HCT116 (cell line): ENCODE measurements around the gene KMT2E. TPM values are rescaled to one million over a fixed set of nuclear protein-coding genes. Genes with fewer than 3 reads are reported as not detected.

ENCODE experiments used
- ATAC-seq: fragments of 200-7000 bp; cut with Tn5 transposase; 2 replicates; pipeline ENCODE4 v1.9.1; 2020; ENCODE audit warnings: mild to moderate bottlenecking, moderate library complexity
- BruUV-seq: library from RNA; stranded (reverse); fragments of 400-500 nt; replicated peaks from 2 replicates; lab custom pipeline; 2021; lab: Mats Ljungman, UMichigan
- CTCF ChIA-PET: fragments of 300-600 bp; sonication (Branson Sonifier 250); formaldehyde crosslinking; loops from one replicate; lab custom pipeline; 2021; ENCODE audit warnings: antibody characterized with exemption; lab: Charles Lee
- POLR2A ChIA-PET: fragments of 300-600, 350-600 bp; sonication (Branson Sonifier 250); formaldehyde crosslinking; loops from one replicate; lab custom pipeline; 2021; ENCODE audit warnings: antibody characterized with exemption; lab: Charles Lee
- RAD21 ChIA-PET, 2 experiments: fragments of 300-600 bp; sonication (Branson Sonifier 250); formaldehyde crosslinking; loops; one replicate each; lab custom pipeline; 2023; ENCODE audit warnings: low total read pairs in 2 of 2; ENCODE audit not compliant: uncharacterized antibody in 2 of 2, unreplicated experiment in 2 of 2, low non-redundant PET in 1 of 2; lab: Charles Lee
- DNase-seq: peaks from one replicate; pipeline ENCODE4 v3.0.0-alpha.2; 2010; ENCODE audit warnings: low read depth, low spot score
- H2AFZ ChIP-seq: fragments of 200-600 bp; shearing (Covaris generic), sonication (generic); 2 replicates; pipeline ENCODE4 v1.6.1; 2017; ENCODE audit warnings: low read depth, mixed run types, mixed read lengths, antibody characterized with exemption, low read length; ENCODE audit not compliant: poor library complexity, severe bottlenecking
- H3K27ac ChIP-seq: 2 replicates; pipeline ENCODE4 v1.5.1; 2012; ENCODE audit warnings: low read depth, low read length
- H3K27me3 ChIP-seq: fragments of 200-600 bp; sonication (generic); 2 replicates; pipeline ENCODE4 v1.6.1; 2016; ENCODE audit warnings: mixed run types, low read length, mixed read lengths; ENCODE audit not compliant: insufficient read depth
- H3K36me3 ChIP-seq, 2 experiments: fragments of 200-500 bp in 1 of 2; fragments of 200-600 bp in 1 of 2; sonication (Bioruptor generic) in 1 of 2; sonication (generic) in 1 of 2; 2 replicates each; pipeline versions ENCODE4 v1.5.1 to v1.6.1; 2014 to 2016; ENCODE audit warnings: low read length in 2 of 2, inconsistent platforms in 1 of 2, mixed read lengths in 1 of 2, mixed run types in 1 of 2; ENCODE audit not compliant: insufficient read depth in 2 of 2, control insufficient read depth in 1 of 2
- H3K4me1 ChIP-seq, 2 experiments: fragments of 200-600 bp in 1 of 2; sonication (generic) in 1 of 2; 2 replicates each; pipeline versions ENCODE4 v1.5.1 to v1.6.1; 2012 to 2017; ENCODE audit warnings: low read length in 2 of 2, inconsistent platforms in 1 of 2, mild to moderate bottlenecking in 1 of 2, mixed read lengths in 1 of 2, mixed run types in 1 of 2, moderate library complexity in 1 of 2; ENCODE audit not compliant: insufficient read depth in 2 of 2, control insufficient read depth in 1 of 2
- H3K4me2 ChIP-seq: fragments of 200-600 bp; sonication (generic); 2 replicates; pipeline ENCODE4 v1.6.1; 2017; ENCODE audit warnings: mixed run types, low read length, mixed read lengths
- H3K4me3 ChIP-seq, 2 experiments: fragments of 200-600 bp in 1 of 2; sonication (generic) in 1 of 2; replicated peaks in 1 of 2; 2 replicates each; pipeline ENCODE4 v1.5.1; 2011 to 2016; ENCODE audit warnings: low read length in 2 of 2, control low read depth in 1 of 2, low read depth in 1 of 2, mild to moderate bottlenecking in 1 of 2, mixed read lengths in 1 of 2, mixed run types in 1 of 2
- H3K79me2 ChIP-seq: fragments of 200-600 bp; sonication (generic); 2 replicates; pipeline ENCODE4 v1.6.1; 2017; ENCODE audit warnings: mild to moderate bottlenecking, mixed run types, low read length, moderate library complexity, mixed read lengths; ENCODE audit not compliant: insufficient read depth
- H3K9ac ChIP-seq: fragments of 200-600 bp; sonication (generic); 2 replicates; pipeline ENCODE4 v1.6.1; 2016; ENCODE audit warnings: low read length, mixed read lengths
- H3K9me2 ChIP-seq: fragments of 200-600 bp; sonication (generic), shearing (Covaris generic); 2 replicates; pipeline ENCODE4 v1.6.1; 2017; ENCODE audit warnings: mixed run types, mild to moderate bottlenecking, moderate library complexity; ENCODE audit not compliant: insufficient read depth
- H3K9me3 ChIP-seq, 2 experiments: fragments of 200-500 bp in 1 of 2; fragments of 200-600 bp in 1 of 2; sonication (Bioruptor generic) in 1 of 2; sonication (generic) in 1 of 2; 2 replicates each; pipeline ENCODE4 v1.6.1; 2014 to 2017; ENCODE audit warnings: low read length in 2 of 2, mixed read lengths in 2 of 2, inconsistent platforms in 1 of 2, low read depth in 1 of 2, mild to moderate bottlenecking in 1 of 2, mixed run types in 1 of 2, moderate library complexity in 1 of 2; ENCODE audit not compliant: control insufficient read depth in 1 of 2, insufficient read depth in 1 of 2
- H4K20me1 ChIP-seq: fragments of 200-600 bp; sonication (generic), shearing (Covaris generic); 2 replicates; pipeline ENCODE4 v1.6.1; 2017; ENCODE audit warnings: mixed run types, mild to moderate bottlenecking, moderate library complexity; ENCODE audit not compliant: insufficient read depth
- ATF3 ChIP-seq: IDR thresholded peaks from 2 replicates; pipeline ENCODE4 v1.6.1; 2012
- CBX3 ChIP-seq: IDR thresholded peaks from 2 replicates; pipeline ENCODE4 v1.6.1; 2012; ENCODE audit warnings: low read depth
- CEBPB ChIP-seq: IDR thresholded peaks from 2 replicates; pipeline ENCODE4 v1.6.1; 2012; ENCODE audit warnings: low read depth
- CTCF ChIP-seq, 3 experiments: fragments of 200-600 bp in 1 of 3; sonication (generic) in 1 of 3; IDR thresholded peaks in 2 of 3; conservative IDR thresholded peaks in 1 of 3; 2 replicates each; pipeline ENCODE4 v1.5.1; 2012 to 2017; ENCODE audit warnings: low read depth in 2 of 3, low read length in 2 of 3, antibody characterized with exemption in 1 of 3, borderline replicate concordance in 1 of 3, control low read depth in 1 of 3, mild to moderate bottlenecking in 1 of 3, mixed read lengths in 1 of 3, mixed run types in 1 of 3, moderate library complexity in 1 of 3; ENCODE audit not compliant: insufficient read depth in 1 of 3
- EGR1 ChIP-seq: IDR thresholded peaks from 2 replicates; pipeline ENCODE4 v1.6.1; 2012; ENCODE audit warnings: low read depth
- ELF1 ChIP-seq: IDR thresholded peaks from 2 replicates; pipeline ENCODE4 v1.6.1; 2012; ENCODE audit warnings: low read depth, borderline replicate concordance
- EZH2 ChIP-seq: fragments of 200-600 bp; sonication (generic); IDR thresholded peaks from 2 replicates; pipeline ENCODE4 v1.6.1; 2017; ENCODE audit warnings: antibody characterized with exemption, mixed run types
- EZH2phosphoT487 ChIP-seq: fragments of 200-600 bp; IDR thresholded peaks from 2 replicates; pipeline ENCODE4 v1.6.1; 2018; ENCODE audit warnings: antibody characterized with exemption, borderline replicate concordance
- JUND ChIP-seq: IDR thresholded peaks from 2 replicates; pipeline ENCODE4 v1.6.1; 2012
- MAX ChIP-seq: IDR thresholded peaks from 2 replicates; pipeline ENCODE4 v1.6.1; 2012
- POLR2A ChIP-seq: IDR thresholded peaks from 2 replicates; pipeline ENCODE4 v1.7.0; 2011; ENCODE audit warnings: borderline replicate concordance; ENCODE audit not compliant: insufficient read depth, insufficient read length; ENCODE audit errors: extremely low read depth
- POLR2AphosphoS5 ChIP-seq: IDR thresholded peaks from 2 replicates; pipeline ENCODE4 v1.6.1; 2011; ENCODE audit warnings: mild to moderate bottlenecking, low read depth, low read length, moderate library complexity
- RAD21 ChIP-seq: IDR thresholded peaks from 2 replicates; pipeline ENCODE4 v1.6.1; 2012; ENCODE audit warnings: low read depth, mild to moderate bottlenecking
- SIN3A ChIP-seq: IDR thresholded peaks from 2 replicates; pipeline ENCODE4 v1.6.1; 2012; ENCODE audit warnings: low read depth
- SP1 ChIP-seq: IDR thresholded peaks from 2 replicates; pipeline ENCODE4 v1.6.1; 2012; ENCODE audit warnings: low read depth
- SRF ChIP-seq: IDR thresholded peaks from 2 replicates; pipeline ENCODE4 v1.6.1; 2012; ENCODE audit warnings: low read depth
- TCF7L2 ChIP-seq: IDR thresholded peaks from 2 replicates; pipeline ENCODE4 v1.7.0; 2011; ENCODE audit warnings: borderline replicate concordance, inconsistent platforms; ENCODE audit not compliant: insufficient read depth, insufficient read length; ENCODE audit errors: extremely low read depth
- YY1 ChIP-seq: IDR thresholded peaks from 2 replicates; pipeline ENCODE4 v1.6.1; 2011; ENCODE audit warnings: low read length, low read depth, moderate library complexity, mild to moderate bottlenecking; ENCODE audit not compliant: insufficient replicate concordance; ENCODE audit errors: extremely low read depth
- ZBTB33 ChIP-seq: IDR thresholded peaks from 2 replicates; pipeline ENCODE4 v1.6.1; 2011; ENCODE audit warnings: mild to moderate bottlenecking, low read length, moderate library complexity; ENCODE audit not compliant: insufficient replicate concordance; ENCODE audit errors: extremely low read depth
- ZNF274 ChIP-seq: fragments of 200-500 bp; sonication (Bioruptor generic); IDR thresholded peaks from 2 replicates; pipeline ENCODE4 v1.6.1; 2014; ENCODE audit warnings: mild to moderate bottlenecking, low read depth, low read length, inconsistent platforms
- intact Hi-C: fragments of 100-400 bp; cut with micrococcal nuclease; formaldehyde crosslinking; loops from 2 replicates; pipeline ENCODE4 v1.10.0; 2022
- total RNA-seq: library from RNA; stranded (reverse); gene quantifications from one replicate; pipeline ENCODE4 v1.2.1, GENCODE V29; 2021; ENCODE audit not compliant: unreplicated experiment

KMT2E gene
- total RNA-seq, 1 experiment from 2014 or later, result 39.8 TPM

- Histone ChIP-seq H3K27me3 (no peaks in the 10 kb centered on the region), H4K20me1 (no peaks in the 10 kb centered on the region), H3K4me1 (peaks cover 34 to 42% of the 10 kb centered on the region in 2 experiments), H3K27ac (no peak overlapping the region), H3K9me3 (no peaks in the 10 kb centered on the region), H3K79me2 (peaks cover 36% of the 10 kb centered on the region), H2AFZ (no peak overlapping the region), H3K4me3 (no peak overlapping the region), H3K36me3 (no peaks in the 10 kb centered on the region), H3K4me2 (no peak overlapping the region), H3K9me2 (no peaks in the 10 kb centered on the region), H3K9ac (no peak overlapping the region)
- no peak for ATAC-seq
- ChIA-PET CTCF (interaction anchor here (0.6 to 1.9 kb wide), 22 partner anchors 9 to 599 kb away, joined by 3 to 14 read pairs (median 4); partner anchors contain the start of gene KMT2E), RAD21 (interaction anchor here in 1 of 2 experiments (1.0 kb wide), 1 partner anchor 449 kb away, joined by 3 read pairs; no protein-coding TSS in a partner anchor), POLR2A (interaction anchor here (0.8 to 1.7 kb wide), 4 partner anchors 8 to 368 kb away, joined by 3 to 7 read pairs (median 4); no protein-coding TSS in a partner anchor)
- DNase-seq, result peak; percentile 54
- intact Hi-C loops, result loop anchor here (1.0 to 10.0 kb wide), 4 partner anchors 60 to 604 kb away; partner anchors contain the start of gene EFCAB10
- no TSS peak for BruUV-seq
- TF ChIP-seq SP1, result no peak
- no peak for TF ChIP-seq EZH2
- TF ChIP-seq ZNF274, result no peak
- no peak for TF ChIP-seq YY1
- TF ChIP-seq CBX3, result no peak; the same call in 1 of the 2 replicates
- TF ChIP-seq TCF7L2, result no peak
- TF ChIP-seq SIN3A, result no peak
- no peak for TF ChIP-seq CEBPB
- no peak for TF ChIP-seq POLR2AphosphoS5
- TF ChIP-seq POLR2A, result no peak
- TF ChIP-seq EGR1, result no peak
- 0 out of 2 replicates have a peak, but pooled peaks have one; percentile 3 for TF ChIP-seq SRF
- TF ChIP-seq CTCF (IDR thresholded peaks at IDR 0.05 in 2 of 3, conservative IDR thresholded peaks at IDR 0.05 in 1 of 3; ENCODE audit: borderline replicate concordance in 1 of 3, insufficient read depth in 1 of 3, low read depth in 2 of 3, low read length in 2 of 3), result peak; percentile 53 to 81 (median 74); a peak in 5 of 6 replicates
- no peak for TF ChIP-seq ZBTB33
- TF ChIP-seq ELF1, result no peak
- TF ChIP-seq RAD21, result peak; percentile 90
- no peak for TF ChIP-seq EZH2phosphoT487
- TF ChIP-seq MAX, result 0 out of 2 replicates have a peak, but pooled peaks have one; percentile 32
- TF ChIP-seq ATF3, result no peak
- TF ChIP-seq JUND, result no peak
Measured at GRCh38 chr7:104980841-104981671, 32.9 kb upstream of the KMT2E start.
